ENCODE data around the gene MST1.

DNA sequence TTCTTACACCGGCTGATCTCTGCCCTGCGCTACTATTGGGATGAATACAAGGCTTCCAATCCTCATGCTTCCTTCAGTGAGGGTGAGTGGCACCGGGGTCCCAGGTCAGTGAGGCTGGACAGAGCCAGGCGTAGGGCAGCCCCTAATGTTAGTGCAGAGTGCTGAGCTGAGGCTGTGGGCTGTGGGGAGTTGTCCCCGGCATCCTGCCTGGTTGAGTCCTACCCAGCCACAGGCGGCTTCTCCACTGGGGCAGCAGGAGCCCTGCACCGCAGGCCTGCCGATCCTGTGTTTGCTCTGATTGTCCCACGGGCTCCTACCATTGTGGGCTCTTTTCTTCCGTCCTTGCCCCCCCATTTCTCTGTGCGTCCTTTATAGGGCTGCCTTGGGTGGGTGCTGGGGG is 13.4 kb upstream of the MST1 start:
- TF ChIP-seq POLR2A (IDR thresholded peaks at IDR 0.05): no peak
- TF ChIP-seq, protein P1, sequence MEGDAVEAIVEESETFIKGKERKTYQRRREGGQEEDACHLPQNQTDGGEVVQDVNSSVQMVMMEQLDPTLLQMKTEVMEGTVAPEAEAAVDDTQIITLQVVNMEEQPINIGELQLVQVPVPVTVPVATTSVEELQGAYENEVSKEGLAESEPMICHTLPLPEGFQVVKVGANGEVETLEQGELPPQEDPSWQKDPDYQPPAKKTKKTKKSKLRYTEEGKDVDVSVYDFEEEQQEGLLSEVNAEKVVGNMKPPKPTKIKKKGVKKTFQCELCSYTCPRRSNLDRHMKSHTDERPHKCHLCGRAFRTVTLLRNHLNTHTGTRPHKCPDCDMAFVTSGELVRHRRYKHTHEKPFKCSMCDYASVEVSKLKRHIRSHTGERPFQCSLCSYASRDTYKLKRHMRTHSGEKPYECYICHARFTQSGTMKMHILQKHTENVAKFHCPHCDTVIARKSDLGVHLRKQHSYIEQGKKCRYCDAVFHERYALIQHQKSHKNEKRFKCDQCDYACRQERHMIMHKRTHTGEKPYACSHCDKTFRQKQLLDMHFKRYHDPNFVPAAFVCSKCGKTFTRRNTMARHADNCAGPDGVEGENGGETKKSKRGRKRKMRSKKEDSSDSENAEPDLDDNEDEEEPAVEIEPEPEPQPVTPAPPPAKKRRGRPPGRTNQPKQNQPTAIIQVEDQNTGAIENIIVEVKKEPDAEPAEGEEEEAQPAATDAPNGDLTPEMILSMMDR (IDR thresholded peaks at IDR 0.05): no peak

Data from adrenal gland (tissue), 5 donors.